RPMI8226 (cell line): Measurements from ENCODE around the gene PRDM4.

Experiments
- DNase-seq: peaks from one replicate; pipeline ENCODE4 v3.0.0-alpha.2; 2015

Gene PRDM4, protein sequence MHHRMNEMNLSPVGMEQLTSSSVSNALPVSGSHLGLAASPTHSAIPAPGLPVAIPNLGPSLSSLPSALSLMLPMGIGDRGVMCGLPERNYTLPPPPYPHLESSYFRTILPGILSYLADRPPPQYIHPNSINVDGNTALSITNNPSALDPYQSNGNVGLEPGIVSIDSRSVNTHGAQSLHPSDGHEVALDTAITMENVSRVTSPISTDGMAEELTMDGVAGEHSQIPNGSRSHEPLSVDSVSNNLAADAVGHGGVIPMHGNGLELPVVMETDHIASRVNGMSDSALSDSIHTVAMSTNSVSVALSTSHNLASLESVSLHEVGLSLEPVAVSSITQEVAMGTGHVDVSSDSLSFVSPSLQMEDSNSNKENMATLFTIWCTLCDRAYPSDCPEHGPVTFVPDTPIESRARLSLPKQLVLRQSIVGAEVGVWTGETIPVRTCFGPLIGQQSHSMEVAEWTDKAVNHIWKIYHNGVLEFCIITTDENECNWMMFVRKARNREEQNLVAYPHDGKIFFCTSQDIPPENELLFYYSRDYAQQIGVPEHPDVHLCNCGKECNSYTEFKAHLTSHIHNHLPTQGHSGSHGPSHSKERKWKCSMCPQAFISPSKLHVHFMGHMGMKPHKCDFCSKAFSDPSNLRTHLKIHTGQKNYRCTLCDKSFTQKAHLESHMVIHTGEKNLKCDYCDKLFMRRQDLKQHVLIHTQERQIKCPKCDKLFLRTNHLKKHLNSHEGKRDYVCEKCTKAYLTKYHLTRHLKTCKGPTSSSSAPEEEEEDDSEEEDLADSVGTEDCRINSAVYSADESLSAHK

DNA sequence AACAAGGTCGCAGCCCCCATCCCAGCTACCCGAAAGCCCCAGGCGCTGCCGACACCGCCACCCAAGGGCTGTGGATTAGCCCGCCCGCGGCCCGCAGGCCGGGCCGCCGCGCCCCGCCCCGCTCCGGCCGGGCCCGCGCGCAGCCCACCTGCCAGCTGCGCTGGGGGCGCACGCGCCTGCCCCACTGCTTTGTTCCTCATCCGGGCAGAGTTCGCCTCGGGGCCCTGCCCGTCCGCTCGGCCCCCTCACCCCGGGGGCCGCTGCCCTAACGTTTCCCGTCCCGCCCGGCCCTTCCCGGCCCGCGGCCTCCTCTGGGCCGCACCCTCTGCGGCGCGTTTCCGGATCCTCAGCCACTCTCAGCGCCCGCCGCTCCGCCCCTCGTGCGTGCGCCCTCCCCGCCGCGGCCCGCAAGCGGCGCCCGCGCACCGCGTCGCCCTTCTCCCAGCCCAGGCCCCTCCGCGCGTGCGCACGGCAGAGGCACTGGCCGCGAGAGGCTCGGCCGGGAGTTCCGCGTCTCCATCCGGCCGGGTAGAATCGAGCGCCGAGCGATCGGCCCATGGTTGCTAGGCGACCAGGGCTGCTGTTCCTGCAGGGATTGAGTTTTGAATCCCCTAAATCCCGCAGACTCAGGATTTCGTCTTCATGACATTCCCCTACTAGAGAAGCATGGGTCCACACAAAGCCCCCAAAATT, at the start of gene PRDM4:
TSS of gene PRDM4 (minus strand) at position 329 of the 693 bp plus-strand sequence. CDS start 622 bp downstream, outside the sequence.
- peak; percentile 97 for DNase-seq

DNA sequence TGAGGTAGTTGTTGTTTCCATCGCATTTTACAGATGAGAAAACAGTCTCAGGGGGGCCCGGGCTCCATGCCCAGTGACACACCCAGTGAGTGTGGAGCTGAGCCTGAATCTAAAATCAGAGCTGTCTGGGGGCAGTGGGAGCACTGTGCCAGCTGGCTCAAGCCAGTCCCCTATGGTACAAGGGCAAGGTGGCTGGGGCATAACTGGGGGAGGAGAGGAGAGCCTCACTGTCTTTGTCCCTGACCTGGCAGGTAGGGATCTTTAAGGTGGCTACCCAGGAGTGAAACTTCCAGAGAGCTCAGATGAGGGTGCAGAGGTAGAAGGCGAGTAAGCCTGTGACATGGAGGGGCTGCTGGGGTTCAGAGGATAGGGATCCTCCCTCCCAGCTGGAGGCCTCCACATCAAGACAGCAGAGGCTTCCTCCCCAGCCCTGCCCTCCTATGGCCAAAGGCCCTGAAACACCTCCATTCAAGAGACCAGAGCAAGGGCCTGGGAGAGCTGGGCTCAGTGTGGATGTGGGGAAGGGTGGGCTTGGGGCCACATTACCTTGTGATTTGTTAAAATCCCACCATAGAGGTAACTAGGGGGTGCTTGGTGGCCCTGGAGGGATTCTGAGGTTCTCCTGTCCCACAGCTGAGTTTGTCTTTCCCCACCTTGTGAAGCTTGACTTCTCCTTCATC, 46.7 kb upstream of the PRDM4 start:
- no peak for DNase-seq

DNA sequence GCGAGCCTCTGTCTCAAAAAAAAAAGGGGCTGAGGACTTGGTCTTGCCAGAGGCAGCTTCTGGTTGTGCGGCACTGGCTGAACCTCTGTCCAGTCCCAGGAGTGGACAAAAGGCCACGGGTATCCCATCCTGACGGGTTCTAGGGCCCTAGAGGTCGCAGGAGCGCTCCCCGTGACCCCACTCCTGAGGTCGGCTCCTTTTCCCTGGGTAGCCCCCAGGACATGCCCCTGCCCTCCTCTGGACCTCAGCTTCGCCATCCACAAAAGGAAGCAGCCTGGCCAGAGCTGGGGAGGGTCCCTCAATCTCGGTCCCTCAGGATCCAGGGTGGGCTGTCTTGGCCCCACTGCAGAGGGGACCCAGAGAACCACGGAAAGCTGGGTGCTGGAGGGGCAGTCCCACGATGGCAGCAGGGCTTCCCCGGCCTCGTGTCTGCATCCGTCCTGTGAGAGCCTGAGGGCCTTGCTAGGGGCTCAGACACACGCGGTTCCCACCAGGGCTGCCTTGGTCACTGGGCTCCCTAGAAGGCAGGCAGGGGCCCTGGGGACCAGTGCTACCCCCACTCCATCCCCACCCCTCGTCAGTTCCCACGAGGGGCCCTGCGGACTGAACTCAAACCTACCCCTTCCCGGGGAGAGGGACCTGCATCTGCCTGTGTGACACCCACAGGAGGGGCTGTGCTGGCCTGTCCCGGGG, 44.7 kb upstream of the PRDM4 start:
- DNase-seq, result no peak

DNA sequence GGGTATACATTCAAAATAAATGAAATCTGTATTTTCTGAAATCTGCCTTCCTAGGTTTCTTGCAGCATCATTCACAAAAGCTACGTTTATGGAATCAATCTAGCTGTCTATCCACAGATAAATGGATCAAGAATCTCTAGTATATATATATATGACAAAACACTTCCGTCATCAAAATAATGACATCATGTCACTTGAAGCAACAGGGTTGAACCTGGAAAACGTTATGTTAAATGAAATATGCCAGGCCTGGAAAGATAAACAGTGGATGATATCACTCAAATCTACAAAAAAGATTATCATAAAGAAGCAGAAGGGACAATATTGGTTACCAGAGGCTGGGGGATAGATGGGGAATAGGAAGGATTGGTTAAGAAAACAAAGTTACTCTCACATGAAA, 42.2 kb upstream of the PRDM4 start:
- no peak for DNase-seq

DNA sequence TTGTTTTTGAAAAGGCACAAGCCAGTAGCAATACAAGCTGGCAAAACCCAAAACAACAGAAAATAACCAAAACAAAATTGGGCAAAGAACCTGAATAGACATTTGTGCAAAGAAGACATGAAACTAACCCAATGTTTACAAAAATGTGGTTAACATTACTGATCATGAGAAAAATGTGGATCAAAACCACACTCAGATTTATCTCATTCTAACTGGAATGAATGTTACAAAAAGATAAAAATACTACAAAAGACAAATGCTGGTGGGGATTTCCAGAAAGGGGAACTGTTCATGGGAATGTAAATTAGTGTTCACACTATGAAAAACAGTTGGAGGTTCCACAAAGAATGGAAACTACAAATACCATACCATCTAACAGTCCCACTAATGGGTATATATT, 40.2 kb upstream of the PRDM4 start:
- no peak for DNase-seq

DNA sequence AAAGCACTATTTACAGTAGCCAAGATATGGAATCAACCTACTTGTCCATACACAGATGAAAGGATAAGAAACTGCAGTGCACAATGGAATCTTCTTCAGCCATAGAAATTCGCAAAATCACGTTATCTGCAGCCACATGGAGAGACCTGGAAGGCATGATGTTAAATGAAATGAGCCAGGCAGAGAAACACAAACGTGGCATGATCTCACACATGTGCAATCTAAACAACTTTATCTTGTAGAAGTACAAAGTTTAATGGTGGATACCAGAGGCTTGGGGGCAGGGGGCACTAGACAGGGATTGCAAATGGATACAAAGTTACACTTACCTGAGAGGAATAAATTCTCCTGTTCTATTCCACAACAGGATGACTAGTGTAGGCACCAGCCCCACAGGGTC, 37.6 kb upstream of the PRDM4 start:
- no peak for DNase-seq

DNA sequence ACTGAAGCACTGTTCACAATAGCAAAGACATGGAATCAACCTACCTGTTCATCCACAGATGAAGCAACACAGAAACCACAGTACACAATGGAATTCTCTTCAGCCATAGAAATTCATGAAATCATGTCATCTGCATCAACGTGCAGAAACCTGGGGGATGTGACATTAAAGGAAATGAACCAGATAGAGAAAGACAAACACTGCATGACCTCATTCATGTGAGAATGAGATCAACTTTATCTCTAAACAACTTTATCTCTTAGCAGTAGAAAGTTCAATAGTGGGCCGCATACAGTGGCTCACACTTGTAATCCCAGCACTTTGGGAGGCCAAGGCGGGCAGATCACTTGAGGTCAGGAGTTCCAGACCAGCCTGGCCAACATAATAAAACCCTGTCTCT, 33.5 kb upstream of the PRDM4 start:
- DNase-seq, result no peak

DNA sequence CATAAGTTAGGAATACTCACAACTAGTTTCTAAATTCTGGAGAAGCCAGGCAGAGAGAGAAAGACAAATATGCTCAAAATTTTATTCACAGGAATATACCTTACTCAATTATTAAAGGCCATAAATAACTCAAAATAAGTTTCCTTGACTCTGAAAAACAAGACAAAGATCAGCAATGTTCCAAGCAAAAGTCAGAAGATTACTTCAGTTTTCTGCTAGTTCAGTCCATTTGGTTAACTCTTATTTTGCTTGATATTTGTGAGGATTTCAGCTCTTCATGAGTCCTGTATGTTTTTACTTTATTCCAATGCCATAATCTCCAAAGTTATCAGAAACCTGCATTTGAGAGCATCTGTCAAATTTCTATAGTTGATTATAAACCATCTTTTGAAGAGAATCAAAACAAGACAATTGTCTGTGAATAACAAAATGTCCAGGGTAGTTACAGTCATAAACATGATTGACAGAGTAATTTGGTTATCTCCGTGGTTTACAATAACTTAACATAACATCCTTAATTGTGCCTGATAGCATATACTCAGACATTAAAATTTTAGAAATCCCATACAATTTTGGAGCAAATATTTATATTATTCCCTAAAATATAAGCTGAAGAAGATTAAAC, 30.6 kb upstream of the PRDM4 start:
- DNase-seq, result no peak

DNA sequence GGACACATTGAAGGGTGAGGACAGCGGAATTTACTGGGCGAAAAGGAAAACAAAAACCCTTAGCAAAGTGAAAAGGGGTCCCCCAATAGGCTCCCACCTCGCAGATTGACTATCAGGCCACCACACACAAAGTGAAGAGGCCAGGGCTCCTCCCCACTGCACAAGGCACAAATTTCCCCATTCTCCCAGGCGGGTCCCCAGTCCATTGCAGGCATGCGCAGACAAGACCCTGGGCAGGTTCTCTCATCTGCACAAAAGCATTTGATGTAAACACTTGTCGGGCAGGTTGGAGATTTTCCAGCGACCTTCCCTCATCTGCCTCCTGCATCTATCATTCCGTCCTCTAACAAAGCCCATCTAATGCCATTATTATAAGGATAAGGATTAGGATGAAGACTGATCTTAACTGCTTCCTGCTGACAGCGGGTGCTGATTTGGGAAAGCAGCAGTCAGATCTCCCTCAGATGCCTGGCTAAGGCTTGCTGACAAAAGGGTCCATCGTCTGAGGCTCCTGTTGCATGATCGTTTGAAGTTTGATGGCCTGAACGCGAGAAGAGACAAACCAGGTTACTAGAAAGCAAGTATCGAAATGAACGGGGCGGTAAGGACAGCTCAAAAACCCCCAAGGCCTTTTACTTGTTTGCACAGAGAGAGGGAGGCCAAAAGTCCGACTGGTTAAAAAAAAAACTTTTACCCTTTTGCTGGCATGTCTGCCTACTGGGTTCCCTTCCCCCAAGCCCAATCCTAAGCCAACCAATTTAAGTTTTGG, 27.9 kb upstream of the PRDM4 start:
- no peak for DNase-seq

DNA sequence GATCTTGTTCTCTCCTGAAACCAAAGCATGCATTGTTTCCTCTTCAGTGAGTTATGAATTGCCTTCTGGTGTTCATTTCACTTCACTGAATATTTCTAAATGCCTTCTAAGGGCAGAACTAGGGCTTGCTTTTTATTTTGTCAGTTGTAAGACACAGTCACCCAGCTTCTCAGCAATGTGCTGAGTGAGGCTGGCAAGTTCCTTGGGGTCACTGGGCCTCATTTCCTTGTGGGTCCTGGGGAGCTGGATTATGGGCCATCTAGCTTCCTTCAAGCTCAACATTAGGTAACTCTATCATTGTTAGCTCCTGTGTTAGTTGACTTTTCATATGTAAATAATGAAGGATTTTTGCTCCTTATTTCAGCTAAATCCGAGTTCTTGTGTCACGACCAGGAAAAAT, 27.3 kb upstream of the PRDM4 start:
- no peak for DNase-seq

DNA sequence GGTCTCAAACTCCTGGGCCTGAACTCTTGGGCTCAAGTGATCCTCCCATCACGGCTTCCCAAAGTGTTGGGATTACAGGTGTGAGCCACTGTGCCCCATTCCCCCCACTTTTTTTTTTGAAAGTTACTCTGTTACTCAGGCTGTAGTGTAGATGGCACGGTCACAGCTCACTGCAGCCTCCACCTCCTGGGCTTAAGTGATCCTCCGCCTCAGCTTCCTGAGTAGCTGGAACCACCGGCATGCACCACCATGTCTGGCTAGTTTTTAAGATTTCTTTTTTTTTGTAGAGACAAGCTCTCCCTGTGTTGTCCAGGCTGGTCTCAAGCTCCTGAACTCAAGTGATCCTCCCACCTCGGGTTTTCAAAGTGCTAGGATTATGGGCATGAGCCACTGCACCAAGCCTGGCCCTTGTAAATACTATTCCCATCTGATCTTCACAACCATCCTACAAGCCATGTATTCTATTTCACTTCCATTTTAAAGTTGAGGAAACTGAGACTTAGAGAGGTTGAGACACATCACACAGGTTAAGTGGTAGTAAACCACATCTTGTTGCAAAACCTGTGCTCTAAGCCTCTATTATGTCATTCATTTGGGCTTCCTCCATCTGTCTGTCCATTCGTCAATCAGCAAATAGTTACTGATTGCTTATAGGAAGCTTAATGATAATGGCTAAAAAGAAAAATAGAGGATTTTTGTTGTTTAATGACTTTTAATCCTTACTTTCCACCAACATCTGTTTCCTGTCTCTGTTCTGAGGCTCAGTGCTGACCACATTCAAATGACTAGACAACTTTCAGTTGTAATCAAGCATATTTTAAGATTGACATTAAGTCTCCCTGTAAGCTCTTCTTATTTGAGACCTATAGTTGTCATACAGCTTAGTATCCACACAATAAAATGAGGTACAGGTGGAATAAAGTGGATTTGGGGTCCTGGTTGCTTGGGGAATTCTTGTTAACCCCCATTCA, 22.8 kb upstream of the PRDM4 start:
- peak; percentile 7 for DNase-seq

DNA sequence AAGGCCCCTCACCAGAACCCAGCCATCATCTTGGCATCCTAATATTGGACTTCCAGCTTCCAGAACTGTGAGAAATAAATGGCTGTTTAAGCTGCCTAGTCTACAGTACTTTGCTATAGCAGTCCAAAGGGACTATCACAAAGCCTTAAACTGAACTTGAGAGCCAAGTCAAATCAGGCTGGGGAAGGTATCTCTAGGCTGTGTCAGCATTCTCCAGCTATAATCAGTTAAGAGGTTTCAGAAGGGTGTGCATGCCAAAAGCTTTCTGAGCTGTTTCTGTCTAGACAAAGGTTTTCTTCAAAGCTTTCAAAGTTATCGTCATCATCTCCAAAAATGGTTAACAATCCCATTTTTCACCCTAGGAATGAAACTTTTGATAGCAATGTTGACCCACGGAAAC, 21.1 kb upstream of the PRDM4 start:
- DNase-seq, result peak; percentile 71

DNA sequence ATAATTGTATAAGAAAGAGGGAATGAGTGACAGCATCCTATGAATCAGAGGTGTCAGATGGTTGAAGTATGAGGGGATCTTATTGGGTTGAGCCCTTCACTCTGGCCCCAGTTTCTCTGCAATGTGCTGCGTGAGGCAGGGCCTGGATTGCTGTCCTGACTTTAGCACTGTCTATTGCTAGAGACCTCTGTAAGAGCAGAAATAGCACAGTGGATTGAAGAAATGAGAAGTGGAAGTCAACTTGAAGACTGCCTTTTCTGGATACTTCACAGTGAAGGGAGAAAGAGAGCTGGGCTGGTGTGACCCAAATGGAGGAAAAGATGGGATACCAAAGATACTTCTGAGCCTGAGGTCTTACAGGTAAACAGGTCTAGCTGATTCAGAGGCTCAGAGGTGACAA, 19.4 kb upstream of the PRDM4 start:
- DNase-seq, result peak; percentile 7

DNA sequence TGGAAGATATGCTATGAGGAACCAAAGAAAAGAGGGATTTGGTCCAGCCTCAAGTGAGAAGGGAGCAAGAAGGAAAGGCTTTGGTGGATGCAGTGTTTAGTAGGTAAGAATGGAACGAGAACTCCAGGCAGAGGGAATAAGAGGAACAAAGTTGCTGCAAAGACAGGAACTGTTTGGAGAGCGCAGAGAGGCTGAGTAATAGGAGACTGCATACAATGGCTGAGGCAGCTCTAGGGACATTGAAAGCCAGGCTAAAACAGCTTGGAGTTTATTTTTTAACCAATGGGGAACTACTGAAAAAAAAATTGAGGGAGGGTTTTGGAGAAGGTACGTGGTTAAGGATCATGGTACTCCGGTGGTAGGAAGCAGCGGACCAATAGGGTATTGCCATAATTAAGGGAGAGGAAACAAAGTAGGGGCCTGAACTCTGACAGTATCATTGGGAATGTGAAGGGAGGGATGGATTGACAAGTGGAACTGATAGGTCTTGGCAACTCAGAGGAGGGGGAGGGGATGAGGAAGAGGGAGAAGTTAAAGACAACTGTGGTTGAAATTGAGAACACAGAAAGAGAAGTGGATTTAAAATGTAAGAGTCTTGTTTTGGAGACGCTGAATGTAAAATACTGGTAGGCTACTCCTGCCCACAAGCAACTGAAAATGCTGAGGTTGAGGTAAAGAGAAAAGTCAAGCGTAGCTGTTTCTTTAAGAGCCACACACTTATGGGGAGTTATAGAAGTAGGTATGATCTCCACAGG, 18.3 kb upstream of the PRDM4 start:
- DNase-seq, result peak; percentile 64

DNA sequence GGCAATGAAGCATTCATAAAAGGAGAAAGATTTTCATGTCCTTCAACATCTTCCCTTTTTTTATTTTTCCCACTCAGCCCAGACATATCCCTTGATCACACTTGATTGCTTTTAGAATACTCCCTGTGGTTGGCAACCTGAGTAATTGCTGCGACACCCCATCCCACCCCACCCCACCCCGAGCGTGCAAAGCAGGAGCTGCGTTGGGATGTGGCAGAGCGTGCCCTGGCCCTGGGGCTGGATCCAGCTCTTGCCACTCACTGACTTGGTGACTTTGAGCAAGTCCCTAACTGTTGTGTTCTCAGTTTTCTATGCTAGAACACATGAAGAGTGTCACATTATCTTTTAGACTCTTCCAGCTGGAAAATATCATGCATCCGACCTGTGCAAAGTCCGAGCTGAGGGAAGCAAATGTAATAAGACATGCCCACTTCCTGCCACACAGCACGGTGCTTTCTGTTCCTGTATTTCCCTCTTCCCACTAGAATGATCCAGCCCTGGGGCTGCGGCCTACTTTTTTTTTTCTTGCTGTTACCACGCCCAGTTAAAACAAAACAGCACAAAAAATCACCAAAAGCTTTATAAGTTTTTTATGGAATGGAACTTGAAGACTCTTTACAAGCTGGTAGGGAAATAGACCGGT, 17.6 kb upstream of the PRDM4 start:
- DNase-seq, result peak; percentile 9

DNA sequence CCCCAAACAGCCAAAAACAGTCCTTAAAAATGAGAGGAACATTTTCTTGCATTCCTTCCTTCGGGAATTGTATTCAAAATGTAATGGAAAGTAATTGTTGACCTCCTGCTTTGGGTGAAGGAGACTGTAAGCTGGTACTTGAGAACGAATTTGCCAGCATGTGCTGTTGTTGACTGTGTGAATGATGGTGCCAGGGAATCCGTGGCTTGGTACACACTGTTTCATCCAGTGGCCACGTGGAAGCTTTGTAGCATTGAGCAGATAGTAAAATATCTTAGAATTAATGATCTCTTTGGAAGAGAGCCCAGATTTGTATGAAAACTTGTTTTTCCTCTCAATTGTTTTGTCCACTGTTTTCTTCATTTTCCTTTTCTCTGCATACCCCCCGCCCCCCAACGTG, 15.2 kb upstream of the PRDM4 start:
- no peak for DNase-seq

DNA sequence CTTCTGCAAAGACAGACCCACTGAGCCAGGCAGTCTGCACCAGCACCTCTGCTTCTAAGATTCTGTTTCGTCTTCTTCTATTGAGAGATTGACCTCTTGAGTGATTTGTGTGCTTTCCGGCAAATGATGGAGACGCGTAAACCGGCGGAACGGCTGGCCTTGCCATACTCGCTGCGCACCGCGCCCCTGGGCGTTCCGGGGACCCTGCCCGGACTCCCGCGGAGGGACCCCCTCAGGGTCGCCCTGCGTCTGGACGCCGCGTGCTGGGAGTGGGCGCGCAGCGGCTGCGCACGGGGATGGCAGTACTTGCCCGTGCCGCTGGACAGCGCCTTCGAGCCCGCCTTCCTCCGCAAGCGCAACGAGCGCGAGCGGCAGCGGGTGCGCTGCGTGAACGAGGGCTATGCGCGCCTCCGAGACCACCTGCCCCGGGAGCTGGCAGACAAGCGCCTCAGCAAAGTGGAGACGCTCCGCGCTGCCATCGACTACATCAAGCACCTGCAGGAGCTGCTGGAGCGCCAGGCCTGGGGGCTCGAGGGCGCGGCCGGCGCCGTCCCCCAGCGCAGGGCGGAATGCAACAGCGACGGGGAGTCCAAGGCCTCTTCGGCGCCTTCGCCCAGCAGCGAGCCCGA, 14.3 kb upstream of the PRDM4 start:
- DNase-seq, result no peak
